ENCODE results near the gene IFNL3. TPM values are rescaled to one million over a fixed set of nuclear protein-coding genes. Genes with fewer than 3 reads are reported as not detected.

IFNL3 gene
- total RNA-seq, 1 donor from 2014 or later = not detected

- H3K36me3 Mint-ChIP-seq (ENCODE audit: low read depth, unreplicated experiment) = no peaks in the 10 kb centered on the region
- H3K4me3 Mint-ChIP-seq (ENCODE audit: unreplicated experiment) = no peak overlapping the region
- H3K9ac ChIP-seq (ENCODE audit: low read length) = no peak overlapping the region
- H3K36me3 ChIP-seq (ENCODE audit: insufficient read depth, low read length) = no peaks in the 10 kb centered on the region
- no peak for TF ChIP-seq CTCF (IDR thresholded peaks at IDR 0.05; ENCODE audit: insufficient read depth, low read depth, low read length)
- TF ChIP-seq EZH2 (IDR thresholded peaks at IDR 0.05; ENCODE audit: insufficient read depth, low read length) = no peak
- H3K4me1 Mint-ChIP-seq (ENCODE audit: low read depth, unreplicated experiment) = no peaks in the 10 kb centered on the region
- H4K20me1 ChIP-seq (ENCODE audit: insufficient read depth, low read length) = no peaks in the 10 kb centered on the region
- H3K27me3 ChIP-seq (ENCODE audit: insufficient read depth, low read length) = peaks cover 39% of the 10 kb centered on the region
- H3K79me2 ChIP-seq (ENCODE audit: insufficient read depth, low read length) = no peaks in the 10 kb centered on the region
- H3K9me3 Mint-ChIP-seq (ENCODE audit: unreplicated experiment) = peaks cover 3% of the 10 kb centered on the region
- H3K4me3 ChIP-seq (ENCODE audit: insufficient read depth, low read depth, low read length) = no peak overlapping the region
- H3K9me3 ChIP-seq (ENCODE audit: insufficient read depth, low read depth, low read length) = no peaks in the 10 kb centered on the region
- H2AFZ ChIP-seq (ENCODE audit: low read depth, low read length) = no peak overlapping the region
- no peak overlapping the region for H3K4me2 ChIP-seq (ENCODE audit: low read length)
- no peak overlapping the region for H3K27ac ChIP-seq (ENCODE audit: low read depth, low read length)
- no peak for DNase-seq (ENCODE audit: low read depth)
- H3K27ac Mint-ChIP-seq (ENCODE audit: unreplicated experiment) = no peak overlapping the region
- no peaks in the 10 kb centered on the region for H3K4me1 ChIP-seq (ENCODE audit: insufficient read depth, low read length)
- peaks cover 65% of the 10 kb centered on the region for H3K27me3 Mint-ChIP-seq (ENCODE audit: low read depth, unreplicated experiment)
- no peak for FAIRE-seq
These were observed 6.3 kb upstream of the IFNL3 start for GRCh38 chr19:39251081-39251480.

GRCh38 chr19:39248806-39249205 lies 4.0 kb upstream of the IFNL3 start, which contains the start of gene IFNL4:
Gene IFNL4, minus strand, starts transcription at chr19:39248856.
- Mint-ChIP-seq H3K36me3 (ENCODE audit: low read depth, unreplicated experiment) (no peaks in the 10 kb centered on the region), H3K4me3 (ENCODE audit: unreplicated experiment) (no peak within 1 kb of the TSS), H3K27me3 (ENCODE audit: low read depth, unreplicated experiment) (peaks cover 53% of the 10 kb centered on the region), H3K4me1 (ENCODE audit: low read depth, unreplicated experiment) (no peaks in the 10 kb centered on the region), H3K9me3 (ENCODE audit: unreplicated experiment) (peaks cover 3% of the 10 kb centered on the region), H3K27ac (ENCODE audit: unreplicated experiment) (no peak within 1 kb of the TSS)
- Histone ChIP-seq H3K4me1 (ENCODE audit: insufficient read depth, low read length) (no peaks in the 10 kb centered on the region), H3K27ac (ENCODE audit: low read depth, low read length) (no peak within 1 kb of the TSS), H3K27me3 (ENCODE audit: insufficient read depth, low read length) (peaks cover 39% of the 10 kb centered on the region), H3K9me3 (ENCODE audit: insufficient read depth, low read depth, low read length) (no peaks in the 10 kb centered on the region), H3K4me2 (ENCODE audit: low read length) (no peak within 1 kb of the TSS), H3K9ac (ENCODE audit: low read length) (no peak within 1 kb of the TSS), H3K4me3 (ENCODE audit: insufficient read depth, low read depth, low read length) (no peak within 1 kb of the TSS), H2AFZ (ENCODE audit: low read depth, low read length) (peak within 1 kb of the TSS; percentile 26), H3K36me3 (ENCODE audit: insufficient read depth, low read length) (no peaks in the 10 kb centered on the region), H4K20me1 (ENCODE audit: insufficient read depth, low read length) (no peaks in the 10 kb centered on the region), H3K79me2 (ENCODE audit: insufficient read depth, low read length) (no peaks in the 10 kb centered on the region)
- FAIRE-seq = no peak
- DNase-seq (ENCODE audit: low read depth) = no peak
- TF ChIP-seq CTCF (IDR thresholded peaks at IDR 0.05; ENCODE audit: insufficient read depth, low read depth, low read length) (no peak), EZH2 (IDR thresholded peaks at IDR 0.05; ENCODE audit: insufficient read depth, low read length) (no peak)

- H3K27me3 Mint-ChIP-seq (ENCODE audit: low read depth, unreplicated experiment) = peaks cover 50% of the 10 kb centered on the region
- Histone ChIP-seq H3K9ac (ENCODE audit: low read length) (no peak overlapping the region), H3K4me3 (ENCODE audit: insufficient read depth, low read depth, low read length) (no peak overlapping the region), H3K36me3 (ENCODE audit: insufficient read depth, low read length) (no peaks in the 10 kb centered on the region), H3K27ac (ENCODE audit: low read depth, low read length) (no peak overlapping the region), H3K4me1 (ENCODE audit: insufficient read depth, low read length) (no peaks in the 10 kb centered on the region), H3K27me3 (ENCODE audit: insufficient read depth, low read length) (peaks cover 34% of the 10 kb centered on the region), H3K79me2 (ENCODE audit: insufficient read depth, low read length) (no peaks in the 10 kb centered on the region), H2AFZ (ENCODE audit: low read depth, low read length) (peak overlapping the region; percentile 26), H3K4me2 (ENCODE audit: low read length) (no peak overlapping the region), H4K20me1 (ENCODE audit: insufficient read depth, low read length) (no peaks in the 10 kb centered on the region), H3K9me3 (ENCODE audit: insufficient read depth, low read depth, low read length) (no peaks in the 10 kb centered on the region)
- H3K4me1 Mint-ChIP-seq (ENCODE audit: low read depth, unreplicated experiment) = no peaks in the 10 kb centered on the region
- H3K9me3 Mint-ChIP-seq (ENCODE audit: unreplicated experiment) = peaks cover 3% of the 10 kb centered on the region
- FAIRE-seq (no peak), DNase-seq (ENCODE audit: low read depth) (no peak)
- no peaks in the 10 kb centered on the region for H3K36me3 Mint-ChIP-seq (ENCODE audit: low read depth, unreplicated experiment)
- TF ChIP-seq EZH2 (IDR thresholded peaks at IDR 0.05; ENCODE audit: insufficient read depth, low read length) = peak; percentile 91
- no peak for TF ChIP-seq CTCF (IDR thresholded peaks at IDR 0.05; ENCODE audit: insufficient read depth, low read depth, low read length)
- H3K27ac Mint-ChIP-seq (ENCODE audit: unreplicated experiment) = no peak overlapping the region
- no peak overlapping the region for H3K4me3 Mint-ChIP-seq (ENCODE audit: unreplicated experiment)
These were observed 3.2 kb upstream of the IFNL3 start for GRCh38 chr19:39247701-39248664.

Measured in astrocyte (in vitro differentiated cells and primary cell).